HG02642 (cell line): ENCODE data around the gene DUSP22.

Experiments
- ATAC-seq: cut with Tn5 transposase; IDR thresholded peaks from one replicate; pipeline ENCODE4 v1.9.1; 2021; ENCODE audit warnings: mild to moderate bottlenecking; ENCODE audit not compliant: unreplicated experiment, poor library complexity

Gene DUSP22

GRCh38 chr6:347232-347631 lies 54.9 kb downstream of the DUSP22 start:
- peak; percentile 72 for ATAC-seq

- no peak for ATAC-seq
Observed at GRCh38 chr6:347951-348859, 55.9 kb downstream of the DUSP22 start.

- ATAC-seq = no peak
Observed at GRCh38 chr6:348860-349396, 56.6 kb downstream of the DUSP22 start.

GRCh38 chr6:349491-349921 lies 57.2 kb downstream of the DUSP22 start:
- no peak for ATAC-seq

GRCh38 chr6:350371-350770 lies 58.1 kb downstream of the DUSP22 start:
- ATAC-seq = no peak

GRCh38 chr6:351011-351866 lies 59.0 kb downstream of the DUSP22 start:
- ATAC-seq = no peak

GRCh38 chr6:351867-352289 lies 59.6 kb downstream of the DUSP22 start:
- ATAC-seq = no peak

GRCh38 chr6:352474-352873 lies 60.2 kb downstream of the DUSP22 start:
- ATAC-seq = no peak

GRCh38 chr6:352896-353470 lies 60.7 kb downstream of the DUSP22 start:
- ATAC-seq = no peak

- ATAC-seq = no peak
Observed at GRCh38 chr6:353642-354614, 61.6 kb downstream of the DUSP22 start.

GRCh38 chr6:354631-355280 lies 62.5 kb downstream of the DUSP22 start:
- no peak for ATAC-seq

- ATAC-seq = no peak
Observed at GRCh38 chr6:355373-356208, 63.3 kb downstream of the DUSP22 start.

GRCh38 chr6:356828-357251 lies 64.6 kb downstream of the DUSP22 start:
- peak; percentile 48 for ATAC-seq

- ATAC-seq = no peak
Observed at GRCh38 chr6:357261-357790, 65.0 kb downstream of the DUSP22 start.

- no peak for ATAC-seq
Observed at GRCh38 chr6:357791-358341, 65.6 kb downstream of the DUSP22 start.

GRCh38 chr6:358432-358831 lies 66.1 kb downstream of the DUSP22 start:
- no peak for ATAC-seq

- ATAC-seq = no peak
Observed at GRCh38 chr6:358847-359246, 66.6 kb downstream of the DUSP22 start.
